ENCODE results near the gene FBXL4.

Gene FBXL4

GRCh38 chr6:98946266-98946878 lies 1.4 kb downstream of the FBXL4 start:
- H3K4me3 ChIP-seq (ENCODE audit: low read depth, low read length) = peak overlapping the region; percentile 82
- in situ Hi-C loops (cut with HindIII; ENCODE audit: low pct_ligation_motif_present, low sequenced_read_pairs) = no loop called here
- TF ChIP-seq CTCF (IDR thresholded peaks at IDR 0.05; ENCODE audit: low read depth, low read length, missing control alignments) = no peak
- no peaks in the 10 kb centered on the region for H3K27me3 ChIP-seq (replicated peaks)
- H3K36me3 ChIP-seq (replicated peaks) = no peaks in the 10 kb centered on the region
- no peak for DNase-seq
- no peak overlapping the region for H3K27ac ChIP-seq

GRCh38 chr6:98945311-98946115 lies 2.2 kb downstream of the FBXL4 start:
- H3K36me3 ChIP-seq (replicated peaks) = no peaks in the 10 kb centered on the region
- DNase-seq = no peak
- H3K4me3 ChIP-seq (ENCODE audit: low read depth, low read length) = no peak overlapping the region
- no peak overlapping the region for H3K27ac ChIP-seq
- no peak for TF ChIP-seq CTCF (IDR thresholded peaks at IDR 0.05; ENCODE audit: low read depth, low read length, missing control alignments)
- in situ Hi-C loops (cut with HindIII; ENCODE audit: low pct_ligation_motif_present, low sequenced_read_pairs) = no loop called here
- H3K27me3 ChIP-seq (replicated peaks) = no peaks in the 10 kb centered on the region

GRCh38 chr6:98944598-98945081 lies 3.1 kb downstream of the FBXL4 start:
- H3K27me3 ChIP-seq (replicated peaks) = no peaks in the 10 kb centered on the region
- peak; percentile 73 for DNase-seq
- in situ Hi-C loops (cut with HindIII; ENCODE audit: low pct_ligation_motif_present, low sequenced_read_pairs) = no loop called here
- TF ChIP-seq CTCF (IDR thresholded peaks at IDR 0.05; ENCODE audit: low read depth, low read length, missing control alignments) = no peak
- peak overlapping the region; percentile 30 for H3K27ac ChIP-seq
- no peaks in the 10 kb centered on the region for H3K36me3 ChIP-seq (replicated peaks)
- H3K4me3 ChIP-seq (ENCODE audit: low read depth, low read length) = no peak overlapping the region

- Histone ChIP-seq H3K4me3 (ENCODE audit: low read depth, low read length) (no peak overlapping the region), H3K36me3 (replicated peaks) (no peaks in the 10 kb centered on the region), H3K27ac (peak overlapping the region; percentile 30), H3K27me3 (replicated peaks) (no peaks in the 10 kb centered on the region)
- no peak for DNase-seq
- no peak for TF ChIP-seq CTCF (IDR thresholded peaks at IDR 0.05; ENCODE audit: low read depth, low read length, missing control alignments)
- in situ Hi-C loops (cut with HindIII; ENCODE audit: low pct_ligation_motif_present, low sequenced_read_pairs) = no loop called here
Observed at GRCh38 chr6:98944168-98944567, 3.6 kb downstream of the FBXL4 start.

- H3K27me3 ChIP-seq (replicated peaks) = no peaks in the 10 kb centered on the region
- H3K4me3 ChIP-seq (ENCODE audit: low read depth, low read length) = no peak overlapping the region
- in situ Hi-C loops (cut with HindIII; ENCODE audit: low pct_ligation_motif_present, low sequenced_read_pairs) = no loop called here
- H3K36me3 ChIP-seq (replicated peaks) = no peaks in the 10 kb centered on the region
- no peak overlapping the region for H3K27ac ChIP-seq
- TF ChIP-seq CTCF (IDR thresholded peaks at IDR 0.05; ENCODE audit: low read depth, low read length, missing control alignments) = peak; percentile 33
- no peak for DNase-seq
Observed at GRCh38 chr6:98942263-98942803, 5.4 kb downstream of the FBXL4 start.

Data from brain microvascular endothelial cell (primary cell).